HUES6 (cell line): ENCODE measurements around the gene DYNLRB2.

Experiments used
- H3K27ac ChIP-seq: 2 replicates; pipeline ENCODE4 v1.7.0; 2013; ENCODE audit warnings: low read depth, mild to moderate bottlenecking, low read length, inconsistent platforms
- H3K27me3 ChIP-seq: 2 replicates; pipeline ENCODE4 v1.6.1; 2013; ENCODE audit warnings: low read length; ENCODE audit not compliant: control insufficient read depth, insufficient read depth
- H3K36me3 ChIP-seq: 2 replicates; pipeline ENCODE4 v1.6.1; 2013; ENCODE audit warnings: low read length; ENCODE audit not compliant: control insufficient read depth, insufficient read depth
- H3K4me1 ChIP-seq: 2 replicates; pipeline ENCODE4 v1.6.1; 2013; ENCODE audit warnings: low read length; ENCODE audit not compliant: control insufficient read depth, insufficient read depth
- H3K4me3 ChIP-seq: 2 replicates; pipeline ENCODE4 v1.5.1; 2013; ENCODE audit warnings: low read depth, low read length
- H3K9ac ChIP-seq: one replicate; pipeline ENCODE4 v1.6.1; 2013; ENCODE audit warnings: mild to moderate bottlenecking, low read length
- H3K9me3 ChIP-seq: 2 replicates; pipeline ENCODE4 v1.6.1; 2013; ENCODE audit warnings: low read depth, low read length; ENCODE audit not compliant: control insufficient read depth, insufficient read depth

Gene DYNLRB2

DNA sequence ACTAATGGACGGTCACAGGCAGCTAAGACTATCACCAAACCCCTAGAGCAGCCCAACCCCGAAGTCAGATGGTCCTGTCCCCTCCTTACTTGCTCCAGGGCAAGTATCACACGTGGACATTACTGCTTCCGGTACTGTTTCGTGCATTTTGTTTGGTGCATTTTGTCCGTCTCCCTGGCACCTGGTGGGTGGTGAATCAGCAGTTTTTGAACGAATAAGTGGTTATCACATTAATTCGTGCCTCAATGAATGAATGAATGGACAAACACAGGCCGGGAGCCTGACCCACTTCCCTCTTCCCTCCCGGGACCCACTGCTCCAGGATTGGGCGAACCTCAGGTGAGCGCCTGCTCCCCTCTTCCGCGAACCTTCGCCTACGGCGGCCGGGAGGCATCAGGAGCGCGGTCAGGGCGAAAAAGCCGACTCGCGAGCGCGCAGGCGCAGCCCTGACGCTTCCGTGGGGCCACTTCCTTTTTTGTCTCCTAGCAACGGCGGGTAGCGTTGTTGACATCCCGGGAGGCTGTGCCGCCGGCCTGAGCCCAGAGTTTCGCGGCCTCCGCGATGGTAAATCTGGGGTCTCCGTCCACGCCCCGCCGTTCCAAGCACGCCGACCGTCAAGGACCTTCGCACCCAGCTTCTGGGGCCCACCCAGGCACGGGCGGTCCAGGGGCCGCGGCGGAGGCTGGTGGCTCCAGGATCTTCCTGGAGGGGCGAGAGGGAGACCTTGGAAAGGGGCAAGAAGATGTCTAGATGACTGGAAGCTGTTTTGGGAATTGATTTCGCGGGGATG, at the start of gene DYNLRB2:
TSS of gene DYNLRB2 (plus strand) at position 478 of the 790 bp plus-strand sequence. CDS start at position 562, 84 bp downstream.
- Histone ChIP-seq H3K27me3 (peaks cover 59% of the 10 kb centered on the region), H3K9me3 (no peaks in the 10 kb centered on the region; the same call in 1 of the 2 replicates), H3K27ac (peak within 1 kb of the TSS; percentile 30; the same call in 1 of the 2 replicates), H3K36me3 (no peaks in the 10 kb centered on the region), H3K9ac (peak within 1 kb of the TSS; percentile 63), H3K4me1 (no peaks in the 10 kb centered on the region), H3K4me3 (peak within 1 kb of the TSS; percentile 75)

DNA sequence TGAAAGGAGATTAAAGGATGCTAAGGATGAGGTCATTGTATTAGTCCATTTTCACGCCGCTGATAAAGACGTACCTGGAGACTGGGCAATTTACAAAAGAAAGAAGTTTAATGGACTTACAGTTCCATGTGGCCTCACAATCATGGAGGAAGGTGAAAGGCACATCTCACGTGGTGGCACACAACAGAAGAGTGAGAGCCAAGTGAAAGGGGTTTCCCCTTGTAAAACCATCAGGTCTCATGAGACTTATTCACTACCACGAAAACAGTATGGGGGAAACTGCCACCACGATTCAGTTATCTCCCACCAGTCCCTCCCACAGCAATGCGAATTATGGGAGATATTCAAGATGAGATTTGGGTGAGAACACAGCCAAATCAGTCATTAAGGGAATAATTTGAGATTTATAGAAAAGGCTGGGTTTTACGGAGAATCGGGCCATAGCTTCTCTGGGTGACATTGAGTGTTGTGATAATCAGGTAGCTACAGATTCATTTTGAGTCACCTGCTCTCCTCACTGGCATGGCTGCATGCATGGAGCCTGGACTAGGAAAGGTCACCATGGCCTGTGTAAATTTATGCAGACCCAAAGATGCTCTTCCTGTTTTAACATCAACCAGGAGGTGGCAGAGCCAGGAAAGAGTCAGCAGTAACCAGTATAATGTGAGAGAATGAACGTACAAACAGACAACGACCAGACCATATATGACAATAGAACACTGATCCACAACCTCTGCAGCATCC, 40.5 kb upstream of the DYNLRB2 start:
- H3K36me3 ChIP-seq: no peaks in the 10 kb centered on the region
- H3K27ac ChIP-seq: no peak overlapping the region
- H3K4me3 ChIP-seq: no peak overlapping the region
- peaks cover 6% of the 10 kb centered on the region; the same call in 1 of the 2 replicates for H3K4me1 ChIP-seq
- H3K9ac ChIP-seq: no peak overlapping the region
- no peaks in the 10 kb centered on the region for H3K27me3 ChIP-seq
- no peaks in the 10 kb centered on the region for H3K9me3 ChIP-seq

DNA sequence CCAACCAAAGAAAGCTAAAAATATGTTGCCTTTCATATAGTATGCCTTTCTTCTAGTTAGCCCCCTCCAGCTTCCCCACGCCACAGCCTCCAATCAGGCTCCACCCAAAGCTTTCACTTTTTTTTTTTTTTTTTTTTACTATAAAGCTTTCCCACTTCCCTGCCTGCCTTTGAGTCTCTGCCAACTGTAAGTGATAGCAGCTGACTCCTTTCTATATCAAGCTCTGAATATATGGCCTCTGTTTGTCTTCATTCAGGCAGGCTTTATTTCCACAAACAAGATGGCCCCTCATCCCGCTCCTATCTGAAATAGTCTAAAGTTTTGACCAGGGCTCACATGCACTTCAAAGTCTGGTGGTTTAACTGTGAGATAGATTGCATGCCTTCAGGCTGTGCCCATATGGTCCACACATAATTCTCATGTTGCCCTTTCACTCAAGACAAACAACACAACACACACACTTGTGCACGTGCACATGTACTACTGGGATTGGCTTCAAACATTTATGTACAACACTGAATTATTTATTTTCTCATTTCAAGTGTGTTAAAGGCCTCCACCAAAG, 39.8 kb upstream of the DYNLRB2 start:
- H3K4me1 ChIP-seq: no peaks in the 10 kb centered on the region; the same call in 1 of the 2 replicates
- no peaks in the 10 kb centered on the region for H3K36me3 ChIP-seq
- no peak overlapping the region for H3K4me3 ChIP-seq
- H3K27me3 ChIP-seq: no peaks in the 10 kb centered on the region
- no peak overlapping the region for H3K27ac ChIP-seq
- no peak overlapping the region for H3K9ac ChIP-seq
- H3K9me3 ChIP-seq: no peaks in the 10 kb centered on the region

DNA sequence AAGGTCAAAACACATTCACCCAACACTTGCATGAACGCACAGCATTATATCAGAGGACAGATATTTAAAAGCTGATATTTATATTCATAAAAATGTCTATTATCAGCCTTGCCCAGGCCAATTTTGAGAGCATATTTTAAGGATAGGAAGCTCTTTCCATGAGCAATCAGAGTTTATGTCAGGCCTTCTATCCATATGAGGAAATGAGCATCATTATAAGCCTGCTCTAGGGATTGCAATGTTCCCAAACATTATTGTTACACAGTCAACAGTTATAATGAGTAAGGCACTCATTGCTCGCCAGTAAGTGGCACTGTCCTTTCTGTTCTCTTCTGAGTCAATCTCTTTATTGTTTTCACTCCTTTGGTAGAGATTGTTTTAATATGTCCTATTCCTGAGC, 37.7 kb upstream of the DYNLRB2 start:
- H3K27ac ChIP-seq: no peak overlapping the region
- no peak overlapping the region for H3K9ac ChIP-seq
- H3K27me3 ChIP-seq: no peaks in the 10 kb centered on the region
- no peaks in the 10 kb centered on the region for H3K9me3 ChIP-seq
- H3K4me1 ChIP-seq: no peaks in the 10 kb centered on the region
- H3K36me3 ChIP-seq: no peaks in the 10 kb centered on the region
- H3K4me3 ChIP-seq: no peak overlapping the region

DNA sequence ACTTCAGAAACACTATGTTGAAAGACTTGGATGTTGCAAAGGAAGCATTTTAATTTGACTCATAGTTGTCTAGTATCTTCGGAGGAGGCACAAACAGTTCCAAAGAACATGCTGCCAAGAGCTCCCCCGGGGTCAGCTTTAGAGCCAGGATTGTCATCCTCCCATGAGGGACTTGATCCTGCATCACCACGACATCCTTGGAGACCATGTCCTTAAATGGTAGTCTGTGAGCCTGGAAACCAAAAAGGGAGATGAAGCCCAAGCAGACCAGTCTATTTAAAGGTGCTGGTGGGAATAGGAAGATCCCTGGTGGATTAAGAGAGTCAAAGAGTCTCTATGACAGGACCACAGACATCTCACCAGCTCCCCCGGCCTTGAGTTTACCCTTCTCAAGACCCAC, 33.3 kb upstream of the DYNLRB2 start:
- no peak overlapping the region for H3K27ac ChIP-seq
- H3K36me3 ChIP-seq: no peaks in the 10 kb centered on the region
- no peak overlapping the region for H3K4me3 ChIP-seq
- H3K9me3 ChIP-seq: no peaks in the 10 kb centered on the region
- no peak overlapping the region for H3K9ac ChIP-seq
- no peaks in the 10 kb centered on the region for H3K4me1 ChIP-seq
- H3K27me3 ChIP-seq: no peaks in the 10 kb centered on the region

DNA sequence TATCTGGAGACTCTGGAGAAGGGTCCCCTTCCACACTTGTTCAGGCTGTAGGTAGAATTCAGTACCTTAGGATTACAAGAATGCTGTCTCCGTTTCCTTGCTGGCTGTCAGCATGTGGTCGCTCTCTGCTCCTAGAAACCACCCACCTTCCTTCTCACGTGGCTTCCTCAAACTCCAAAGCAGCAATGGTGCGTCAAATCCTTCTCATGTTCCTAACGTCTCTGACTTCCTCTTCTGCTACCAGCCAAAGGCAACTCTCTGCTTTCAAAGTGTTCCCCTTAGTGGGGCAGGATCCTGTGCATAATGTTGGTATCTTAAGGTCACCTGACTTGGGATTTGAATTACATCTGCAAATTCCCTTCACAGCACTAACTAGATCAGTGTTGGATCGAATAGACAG, 30.9 kb upstream of the DYNLRB2 start:
- H3K27me3 ChIP-seq: no peaks in the 10 kb centered on the region
- no peak overlapping the region for H3K27ac ChIP-seq
- no peak overlapping the region for H3K4me3 ChIP-seq
- H3K9me3 ChIP-seq: no peaks in the 10 kb centered on the region
- no peak overlapping the region for H3K9ac ChIP-seq
- no peaks in the 10 kb centered on the region; the same call in 1 of the 2 replicates for H3K4me1 ChIP-seq
- H3K36me3 ChIP-seq: no peaks in the 10 kb centered on the region

DNA sequence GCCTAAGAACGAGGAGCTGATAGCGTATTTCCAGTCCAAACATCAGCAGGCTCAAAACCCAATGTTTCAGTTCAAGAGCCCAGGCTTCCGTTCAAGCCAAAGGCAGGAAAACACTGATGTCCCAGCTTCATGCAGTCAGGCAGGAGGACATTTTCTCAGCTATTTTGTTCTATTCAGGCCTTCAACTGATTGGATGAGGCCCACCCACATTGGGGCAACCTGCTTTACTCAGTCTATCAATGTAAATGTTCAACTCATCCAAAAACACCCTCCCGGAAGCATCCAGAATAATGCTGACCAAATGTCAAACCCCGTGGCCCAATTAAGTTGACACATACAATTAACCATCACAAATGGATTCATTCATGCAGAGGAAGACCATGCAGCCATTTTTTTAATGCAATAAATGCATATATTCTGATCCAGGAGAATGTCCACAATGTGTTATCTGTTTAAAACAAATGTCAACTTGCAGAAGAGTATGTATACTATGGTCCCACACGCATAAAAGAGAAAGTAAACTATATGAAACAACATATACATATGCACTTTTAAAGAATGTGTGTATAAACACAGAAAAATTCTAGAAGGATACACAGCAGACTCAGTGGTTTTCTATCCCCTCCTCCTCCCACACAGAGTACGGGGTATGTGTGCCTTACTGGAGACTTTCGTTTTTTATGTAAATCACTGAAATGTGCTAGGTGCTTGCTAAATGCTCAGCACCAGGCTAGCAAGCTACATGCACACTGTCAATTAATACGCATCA, 28.8 kb upstream of the DYNLRB2 start:
- Histone ChIP-seq H3K4me3 (no peak overlapping the region), H3K36me3 (no peaks in the 10 kb centered on the region), H3K9ac (no peak overlapping the region), H3K27me3 (no peaks in the 10 kb centered on the region), H3K4me1 (no peaks in the 10 kb centered on the region; the same call in 1 of the 2 replicates), H3K27ac (no peak overlapping the region), H3K9me3 (no peaks in the 10 kb centered on the region)

DNA sequence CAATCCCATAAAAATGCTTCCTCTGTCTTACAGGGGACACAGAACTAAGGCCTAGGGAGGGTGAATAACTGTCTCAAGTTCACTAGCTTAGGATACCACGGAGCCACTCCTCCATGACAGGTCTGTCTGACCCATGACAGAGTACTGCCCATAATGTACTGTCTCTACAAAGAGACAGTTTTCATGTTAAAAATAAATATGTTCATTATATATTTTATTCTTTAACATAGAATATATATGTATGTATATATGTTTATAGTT, 28.3 kb upstream of the DYNLRB2 start:
- Histone ChIP-seq H3K27me3 (no peaks in the 10 kb centered on the region), H3K4me3 (no peak overlapping the region)

DNA sequence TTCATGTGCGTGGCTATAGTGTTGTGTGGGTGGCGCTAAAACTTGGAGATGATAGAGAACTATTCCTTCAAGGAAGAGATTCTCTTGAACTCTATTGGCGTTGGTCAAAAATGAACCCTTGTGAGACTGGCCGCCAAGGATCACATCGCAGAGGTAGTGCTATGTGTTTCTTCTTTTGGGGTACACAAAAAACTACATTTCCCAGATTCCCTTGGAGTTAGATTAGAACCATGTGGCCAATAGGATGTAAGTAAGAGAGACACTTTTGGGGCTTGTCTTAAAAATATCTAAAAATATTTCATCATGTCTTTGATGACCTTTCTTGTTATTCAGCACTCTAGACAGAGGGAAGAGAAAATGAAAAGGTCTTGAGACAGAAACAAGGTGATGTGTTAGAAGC, 25.4 kb upstream of the DYNLRB2 start:
- Histone ChIP-seq H3K4me3 (no peak overlapping the region), H3K9me3 (no peaks in the 10 kb centered on the region), H3K4me1 (no peaks in the 10 kb centered on the region; the same call in 1 of the 2 replicates), H3K27me3 (no peaks in the 10 kb centered on the region), H3K36me3 (no peaks in the 10 kb centered on the region), H3K27ac (no peak overlapping the region), H3K9ac (no peak overlapping the region)

More for the DNA sequence above, 28.3 kb upstream of the DYNLRB2 start:
- H3K9ac ChIP-seq: no peak overlapping the region
- H3K27ac ChIP-seq: no peak overlapping the region
- no peaks in the 10 kb centered on the region for H3K36me3 ChIP-seq
- no peaks in the 10 kb centered on the region; the same call in 1 of the 2 replicates for H3K4me1 ChIP-seq
- no peaks in the 10 kb centered on the region for H3K9me3 ChIP-seq

DNA sequence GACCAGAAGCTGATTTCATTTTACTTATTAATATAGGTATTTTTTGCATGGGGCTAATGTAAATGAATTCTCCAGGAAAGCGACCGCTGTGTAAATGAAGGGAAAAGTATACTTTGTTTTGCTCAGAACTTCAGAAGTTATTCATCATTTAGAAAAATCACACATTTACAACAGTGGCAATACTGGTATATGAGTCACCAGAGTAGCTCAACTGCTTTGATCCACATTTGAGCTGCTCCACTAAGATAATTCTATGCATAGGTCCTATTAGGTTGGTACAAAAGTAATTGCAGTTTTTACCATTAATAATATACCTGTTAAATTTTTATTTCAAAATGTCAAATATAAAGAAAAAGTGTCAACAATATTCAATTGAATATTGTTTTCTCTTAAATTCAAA, 22.9 kb upstream of the DYNLRB2 start:
- Histone ChIP-seq H3K4me1 (no peaks in the 10 kb centered on the region; the same call in 1 of the 2 replicates), H3K9me3 (no peaks in the 10 kb centered on the region), H3K9ac (no peak overlapping the region), H3K36me3 (no peaks in the 10 kb centered on the region), H3K4me3 (no peak overlapping the region), H3K27ac (no peak overlapping the region), H3K27me3 (no peaks in the 10 kb centered on the region)
